Skeletal muscle satellite cell (primary cell): ENCODE measurements around the gene CHCHD3.

ENCODE experiments used
- H3K27me3 ChIP-seq: 2 replicates; pipeline ENCODE4 v1.7.0; 2013; ENCODE audit warnings: low read length; ENCODE audit not compliant: control insufficient read depth, insufficient read depth
- H3K36me3 ChIP-seq: 2 replicates; pipeline ENCODE4 v1.7.0; 2013; ENCODE audit warnings: mild to moderate bottlenecking, control low read depth, low read length; ENCODE audit not compliant: insufficient read depth
- H3K4me1 ChIP-seq: 2 replicates; pipeline ENCODE4 v1.7.0; 2013; ENCODE audit warnings: low read length; ENCODE audit not compliant: control insufficient read depth, insufficient read depth
- H3K4me2 ChIP-seq: 2 replicates; pipeline ENCODE4 v1.7.0; 2013; ENCODE audit warnings: mild to moderate bottlenecking, low read length
- H3K4me3 ChIP-seq: 2 replicates; pipeline ENCODE4 v1.7.0; 2013; ENCODE audit warnings: low read length
- H3K9ac ChIP-seq: 2 replicates; pipeline ENCODE4 v1.7.0; 2013; ENCODE audit warnings: mild to moderate bottlenecking, low read depth, low read length, moderate library complexity
- H3K9me3 ChIP-seq: replicated peaks from 2 replicates; pipeline ENCODE4 v1.7.0; 2013; ENCODE audit warnings: mild to moderate bottlenecking, control low read depth, low read length

The CHCHD3 gene

DNA sequence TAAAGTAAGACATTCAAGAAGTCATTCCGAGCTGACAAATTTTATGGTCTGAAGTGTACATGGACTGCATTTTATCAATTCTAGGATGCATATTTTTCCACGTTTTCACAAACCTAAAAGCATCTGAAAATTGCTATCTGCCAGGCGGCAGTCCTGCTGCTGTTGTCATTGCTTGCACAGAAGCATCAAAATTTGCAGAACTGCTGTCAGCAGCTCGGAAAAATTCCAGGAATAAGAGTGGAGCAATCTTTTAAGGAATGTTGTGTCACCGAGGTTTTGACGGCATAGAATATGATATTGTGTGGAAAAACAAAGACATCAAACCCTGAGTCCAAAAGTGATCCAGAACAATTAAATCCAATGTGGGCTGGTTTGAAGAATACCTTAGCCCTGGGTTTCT, 61.4 kb downstream of the CHCHD3 start:
- no peaks in the 10 kb centered on the region for H3K27me3 ChIP-seq

DNA sequence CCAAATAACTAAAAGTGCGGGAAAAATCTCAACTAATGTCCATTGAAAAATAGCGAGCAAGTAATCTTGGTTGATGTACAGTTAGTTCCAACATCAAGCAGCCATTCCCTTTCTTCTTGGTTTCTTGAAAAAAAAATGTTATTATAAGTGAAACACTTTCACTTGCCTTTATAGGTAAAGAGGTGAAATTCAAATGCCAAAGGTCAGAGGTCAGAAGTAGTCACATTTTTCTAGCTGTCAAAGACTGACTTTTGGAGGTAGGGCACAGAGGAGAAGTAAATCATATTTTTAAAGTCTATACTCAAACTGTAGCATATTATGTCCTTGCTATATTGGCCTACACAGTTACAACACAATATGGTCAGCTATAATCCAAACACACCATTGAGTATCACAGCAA, 62.3 kb downstream of the CHCHD3 start:
- H3K4me3 ChIP-seq: no peak overlapping the region
- no peak overlapping the region for H3K4me2 ChIP-seq
- no peak overlapping the region for H3K9ac ChIP-seq
- no peaks in the 10 kb centered on the region for H3K9me3 ChIP-seq
- no peaks in the 10 kb centered on the region for H3K4me1 ChIP-seq
- H3K27me3 ChIP-seq: no peaks in the 10 kb centered on the region
- peaks cover 6% of the 10 kb centered on the region for H3K36me3 ChIP-seq

More for the DNA sequence above, 61.4 kb downstream of the CHCHD3 start:
- Histone ChIP-seq H3K4me3 (no peak overlapping the region), H3K9me3 (no peaks in the 10 kb centered on the region), H3K4me2 (no peak overlapping the region), H3K9ac (no peak overlapping the region), H3K36me3 (peaks cover 6% of the 10 kb centered on the region), H3K4me1 (no peaks in the 10 kb centered on the region)

DNA sequence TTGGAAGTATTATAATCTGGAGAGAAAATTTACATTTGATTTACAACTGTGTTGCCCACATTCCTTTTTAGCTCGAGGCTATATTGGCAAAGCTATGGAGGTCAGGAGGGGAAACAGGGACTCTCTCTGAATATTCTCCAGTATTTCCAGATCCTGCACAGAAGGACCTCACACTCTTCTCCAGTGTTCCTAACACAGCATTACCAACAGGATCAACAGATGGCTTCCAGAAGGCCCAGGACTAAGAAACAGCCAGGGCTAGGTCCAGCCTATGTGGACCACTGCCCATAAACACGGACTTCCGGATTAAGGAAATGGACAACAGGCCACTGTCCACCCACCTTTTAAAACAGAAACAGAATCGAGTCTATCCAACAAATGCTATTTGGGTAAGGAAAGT, 65.3 kb downstream of the CHCHD3 start:
- Histone ChIP-seq H3K9ac (no peak overlapping the region), H3K27me3 (no peaks in the 10 kb centered on the region), H3K9me3 (no peaks in the 10 kb centered on the region), H3K4me3 (no peak overlapping the region), H3K4me1 (no peaks in the 10 kb centered on the region), H3K4me2 (no peak overlapping the region), H3K36me3 (peaks cover 3% of the 10 kb centered on the region)

DNA sequence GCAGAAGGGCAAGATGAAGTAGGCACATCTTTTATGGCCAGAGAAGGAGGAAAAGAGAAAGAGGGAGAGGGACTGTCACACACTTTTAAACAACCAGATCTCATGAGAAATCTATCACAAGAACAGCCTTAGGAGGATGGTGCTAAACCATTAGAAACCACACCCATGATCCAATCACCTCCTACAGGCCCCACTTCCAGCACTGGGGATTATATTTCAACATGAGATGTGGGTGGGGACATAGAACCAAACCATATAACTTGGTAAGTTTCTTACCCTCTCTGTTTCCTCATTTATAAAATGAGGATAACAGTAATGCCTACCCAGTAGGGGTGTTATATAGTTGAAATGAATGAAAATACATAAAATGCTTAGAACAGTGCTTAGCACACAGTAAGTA, 66.0 kb downstream of the CHCHD3 start:
- Histone ChIP-seq H3K4me3 (no peak overlapping the region), H3K27me3 (no peaks in the 10 kb centered on the region), H3K36me3 (peaks cover 3% of the 10 kb centered on the region), H3K9me3 (no peaks in the 10 kb centered on the region), H3K9ac (no peak overlapping the region), H3K4me2 (no peak overlapping the region), H3K4me1 (no peaks in the 10 kb centered on the region)

DNA sequence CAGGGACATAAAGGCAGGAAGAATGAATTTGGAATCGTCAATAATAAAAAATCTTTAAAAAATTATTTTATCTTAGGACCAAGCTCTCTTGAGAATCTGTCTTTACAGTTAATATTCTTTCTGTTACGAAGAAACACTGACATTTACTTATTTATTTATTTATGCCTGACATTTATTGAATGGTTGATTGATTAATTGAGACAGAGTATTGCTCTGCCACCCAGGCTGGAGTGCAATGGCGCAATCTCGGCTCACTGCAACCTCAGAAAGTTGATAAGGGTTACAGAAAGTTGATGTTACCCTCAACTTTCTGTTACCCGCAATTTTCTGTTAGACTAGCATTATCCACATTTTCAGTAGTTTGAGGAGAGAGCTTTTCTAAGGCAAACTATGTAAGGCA, 70.1 kb downstream of the CHCHD3 start:
- Histone ChIP-seq H3K36me3 (no peaks in the 10 kb centered on the region), H3K27me3 (no peaks in the 10 kb centered on the region), H3K4me3 (no peak overlapping the region), H3K4me2 (no peak overlapping the region), H3K9ac (no peak overlapping the region), H3K4me1 (no peaks in the 10 kb centered on the region), H3K9me3 (peaks cover under 1% of the 10 kb centered on the region)

DNA sequence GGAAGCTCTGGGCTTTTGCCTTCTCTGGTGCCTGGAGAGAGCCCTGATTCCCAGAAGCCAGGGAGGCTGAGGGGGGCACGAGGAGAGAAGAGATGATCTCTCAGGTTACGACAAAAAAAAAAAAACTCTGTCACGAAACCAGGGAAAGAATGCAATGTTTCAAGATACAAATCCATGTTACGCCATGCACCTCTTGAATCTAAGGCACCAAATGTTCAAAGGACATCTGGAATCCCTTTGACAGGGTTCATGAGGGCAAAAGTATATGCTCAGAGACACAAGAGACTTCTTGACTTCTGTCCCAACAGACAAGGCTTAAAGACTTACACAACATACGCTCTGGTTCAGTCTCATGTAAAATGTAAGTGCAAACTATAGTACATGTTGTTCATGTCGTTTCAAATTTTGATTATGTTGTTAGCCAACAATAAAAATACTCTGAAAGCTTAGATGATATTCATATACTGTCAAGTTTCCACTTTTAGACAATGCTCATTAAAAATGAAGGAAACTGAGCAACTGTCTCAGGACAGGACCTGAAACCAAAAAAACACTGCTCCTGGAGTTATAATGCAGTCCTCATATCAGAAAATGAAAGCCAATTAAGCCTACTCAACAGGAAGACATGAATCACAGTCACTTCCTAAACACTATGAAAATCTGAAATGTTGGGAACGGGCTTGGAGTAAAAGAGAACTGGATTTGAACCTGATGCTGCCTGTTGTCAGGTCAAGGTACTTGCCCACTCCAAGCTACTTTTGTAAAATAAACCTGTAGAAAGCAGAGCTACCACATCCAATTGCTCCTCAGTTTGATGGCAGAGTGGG, 72.3 kb downstream of the CHCHD3 start:
- no peaks in the 10 kb centered on the region for H3K27me3 ChIP-seq
- no peak overlapping the region for H3K4me3 ChIP-seq
- no peaks in the 10 kb centered on the region for H3K4me1 ChIP-seq
- no peaks in the 10 kb centered on the region for H3K36me3 ChIP-seq
- no peak overlapping the region for H3K9ac ChIP-seq
- H3K9me3 ChIP-seq: peaks cover 4% of the 10 kb centered on the region
- H3K4me2 ChIP-seq: no peak overlapping the region

DNA sequence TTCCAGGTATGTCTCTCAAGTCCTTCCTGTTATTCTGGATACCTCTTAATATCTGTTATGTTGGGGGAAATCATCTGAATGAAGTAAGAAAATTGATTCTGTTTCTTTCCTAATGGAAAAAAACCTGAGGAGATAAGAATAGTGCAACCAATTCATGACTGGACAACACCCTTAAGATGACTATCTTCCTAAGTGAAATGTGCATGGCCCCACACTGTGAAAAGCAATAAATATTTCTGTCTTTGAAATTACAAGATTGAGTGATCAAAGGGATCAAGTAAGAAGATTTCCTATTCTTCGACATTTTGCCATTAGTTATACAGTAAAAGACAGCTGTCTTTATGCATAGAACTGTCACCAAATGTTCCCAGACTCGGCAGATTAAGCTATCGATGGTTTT, 73.9 kb downstream of the CHCHD3 start:
- Histone ChIP-seq H3K9ac (no peak overlapping the region), H3K4me2 (no peak overlapping the region), H3K9me3 (peaks cover 4% of the 10 kb centered on the region), H3K27me3 (no peaks in the 10 kb centered on the region), H3K4me3 (no peak overlapping the region), H3K36me3 (no peaks in the 10 kb centered on the region), H3K4me1 (no peaks in the 10 kb centered on the region)

DNA sequence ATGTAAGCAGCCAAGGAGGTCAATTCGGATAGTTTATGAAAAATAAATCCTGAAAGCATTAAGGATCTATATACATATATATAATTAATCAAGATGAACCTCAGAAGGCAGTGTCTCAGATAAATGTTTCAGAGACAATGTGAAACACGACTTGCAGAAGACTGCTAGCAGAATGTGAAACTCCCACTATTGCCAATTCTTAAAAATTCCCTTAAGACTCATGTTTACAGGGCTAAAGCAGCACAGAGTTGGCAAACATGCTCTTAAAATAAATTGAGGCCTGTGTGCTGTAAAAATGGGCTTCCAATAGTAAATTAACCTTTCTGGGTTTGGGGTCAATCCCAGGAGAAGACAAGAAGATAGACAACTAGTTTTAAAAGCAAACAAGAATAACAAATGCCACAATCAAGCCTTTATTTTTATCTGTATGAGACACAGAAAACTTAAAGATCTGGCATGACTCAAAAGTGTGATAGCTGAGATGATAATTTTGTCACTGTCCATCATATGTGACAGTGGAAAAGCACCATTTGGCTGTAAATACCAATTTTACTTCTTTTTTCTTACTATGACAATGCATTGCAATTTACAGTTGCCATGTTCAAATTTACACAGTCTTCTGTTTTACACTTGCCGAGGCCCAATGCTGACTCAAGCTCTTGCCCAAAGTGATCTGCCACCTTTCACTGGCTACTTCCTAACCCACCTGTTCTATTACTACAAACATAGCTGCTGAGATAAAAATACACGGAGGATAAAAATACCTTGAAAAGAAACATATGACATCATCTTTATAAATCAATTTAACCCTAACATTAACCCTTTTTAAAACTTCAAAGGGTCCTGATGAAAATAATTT, 78.6 kb downstream of the CHCHD3 start:
- peaks cover 4% of the 10 kb centered on the region for H3K9me3 ChIP-seq

DNA sequence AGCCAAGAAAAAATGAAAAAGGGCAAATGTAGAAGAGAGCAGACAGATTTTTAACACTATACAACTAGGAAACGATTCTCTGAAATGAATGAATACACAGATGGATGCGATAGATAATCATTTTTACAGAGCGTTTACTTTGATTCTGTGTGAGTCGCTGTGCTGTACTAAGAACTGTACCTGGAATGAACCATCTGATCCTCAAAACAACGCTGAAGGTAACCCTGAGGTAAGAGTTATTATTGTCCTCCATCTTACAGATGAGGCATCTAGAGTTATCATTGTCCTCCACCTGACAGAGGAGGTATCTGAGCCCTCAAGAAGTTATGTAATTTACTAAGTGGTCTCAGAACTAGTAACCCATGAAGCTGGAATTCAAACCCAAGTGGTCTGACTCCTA, 80.2 kb downstream of the CHCHD3 start:
- H3K36me3 ChIP-seq: no peaks in the 10 kb centered on the region
- no peak overlapping the region for H3K4me3 ChIP-seq
- H3K27me3 ChIP-seq: no peaks in the 10 kb centered on the region
- H3K9me3 ChIP-seq: peaks cover 3% of the 10 kb centered on the region
- no peak overlapping the region for H3K4me2 ChIP-seq
- no peak overlapping the region for H3K9ac ChIP-seq
- peaks cover 18% of the 10 kb centered on the region for H3K4me1 ChIP-seq

More for the DNA sequence above, 78.6 kb downstream of the CHCHD3 start:
- Histone ChIP-seq H3K9ac (no peak overlapping the region), H3K4me1 (peaks cover 9% of the 10 kb centered on the region), H3K4me3 (no peak overlapping the region), H3K27me3 (no peaks in the 10 kb centered on the region), H3K36me3 (no peaks in the 10 kb centered on the region), H3K4me2 (no peak overlapping the region)

DNA sequence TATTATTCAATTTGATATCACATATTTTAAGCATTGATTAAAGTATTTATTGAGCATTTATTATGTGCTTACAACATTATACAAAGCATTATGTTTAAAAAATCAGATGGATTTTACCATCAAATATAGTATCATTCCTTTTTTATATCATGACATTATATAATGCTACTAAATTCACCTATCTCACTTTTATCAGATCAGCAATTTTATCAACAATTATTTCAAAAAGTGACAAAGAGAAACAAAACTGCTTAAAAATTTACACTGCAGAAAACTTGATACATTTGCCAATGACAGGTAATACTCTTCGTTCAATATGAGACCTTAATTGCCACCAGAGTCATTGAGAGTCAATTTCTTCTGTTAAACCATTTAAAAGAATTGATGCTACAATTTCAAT, 82.0 kb downstream of the CHCHD3 start:
- Histone ChIP-seq H3K9ac (no peak overlapping the region), H3K4me3 (no peak overlapping the region), H3K4me1 (peaks cover 23% of the 10 kb centered on the region), H3K27me3 (no peaks in the 10 kb centered on the region), H3K4me2 (no peak overlapping the region), H3K36me3 (no peaks in the 10 kb centered on the region), H3K9me3 (no peaks in the 10 kb centered on the region)

DNA sequence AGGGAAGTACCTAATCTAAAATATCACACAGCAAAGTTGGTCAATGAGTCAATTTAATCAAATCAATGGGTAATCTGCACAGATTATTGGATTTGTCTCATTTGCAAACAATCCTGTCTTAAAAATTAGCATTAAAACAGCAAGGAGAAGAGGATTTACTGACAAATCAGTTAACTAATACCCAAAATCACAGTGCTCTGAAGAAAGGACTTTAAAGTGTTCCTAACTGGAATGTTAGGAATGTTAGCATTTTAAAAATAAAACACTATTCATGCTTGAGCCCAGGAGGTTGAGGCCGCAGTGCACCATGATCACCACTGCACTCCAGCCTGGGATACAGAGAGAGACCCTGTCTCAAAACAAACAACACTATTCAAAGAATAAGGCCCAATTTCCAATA, 83.1 kb downstream of the CHCHD3 start:
- H3K9me3 ChIP-seq: no peaks in the 10 kb centered on the region
- no peaks in the 10 kb centered on the region for H3K36me3 ChIP-seq
- no peak overlapping the region for H3K4me3 ChIP-seq
- no peaks in the 10 kb centered on the region for H3K27me3 ChIP-seq
- no peak overlapping the region for H3K9ac ChIP-seq
- no peak overlapping the region for H3K4me2 ChIP-seq
- peaks cover 26% of the 10 kb centered on the region for H3K4me1 ChIP-seq
